Ovary (tissue), 9 donors: ENCODE data around the gene LRP11. TPM values are rescaled to one million over a fixed set of nuclear protein-coding genes. Genes with fewer than 3 reads are reported as not detected.

ENCODE experiments used
- DNase-seq, 5 donors: peaks; one replicate each; pipeline ENCODE4 v3.0.0-alpha.2; 2019 to 2020
- H3K27ac ChIP-seq, 2 donors: fragments of 200-600 bp; one replicate each; pipeline versions ENCODE4 v1.5.1 to v1.8.0; 2019 to 2022
- H3K27me3 ChIP-seq: fragments of 200-600 bp; one replicate; pipeline ENCODE4 v1.8.0; 2022
- H3K36me3 ChIP-seq: fragments of 200-600 bp; sonication (generic); one replicate; pipeline ENCODE4 v1.5.1; 2019
- H3K4me1 ChIP-seq: one replicate; pipeline ENCODE4 v1.8.1; 2013; ENCODE audit warnings: mild to moderate bottlenecking, moderate library complexity; ENCODE audit not compliant: insufficient read depth
- H3K4me3 ChIP-seq: fragments of 200-600 bp; sonication (generic); one replicate; pipeline ENCODE4 v1.5.1; 2017
- H3K9me3 ChIP-seq, 2 donors: fragments of 200-600 bp in 1 of 2; sonication (generic) in 1 of 2; one replicate each; pipeline versions ENCODE4 v1.5.1 to v1.8.1; 2013 to 2019; ENCODE audit warnings: mild to moderate bottlenecking in 1 of 2, moderate library complexity in 1 of 2
- EP300 ChIP-seq: sonication (generic); formaldehyde crosslinking; IDR thresholded peaks from one replicate; pipeline ENCODE4 v1.6.1; 2017; ENCODE audit warnings: antibody characterized with exemption
- POLR2A ChIP-seq: fragments of 450-650 bp; IDR thresholded peaks from one replicate; pipeline ENCODE4 v1.6.1; 2017; ENCODE audit warnings: antibody characterized with exemption, mild to moderate bottlenecking, moderate library complexity
- WGBS, 3 donors: extraction: QIAGEN DNeasy Blood & Tissue Kit in 1 of 3; methylation state at CpG; one replicate each; pipeline versions ENCODE4 v1.1.5 to v1.1.7; 2013 to 2017; 5-methylcytosine and 5-hydroxymethylcytosine counted together
- intact Hi-C, 4 donors: fragments of 100-400 bp; cut with DNase I; formaldehyde crosslinking; loops; one replicate each; pipeline versions ENCODE4 v1.11.0 to v1.15.1; 2022 to 2023
- polyA plus RNA-seq, 2 donors: library from polyadenylated mRNA; stranded (reverse); fragments of 200-250 nt in 1 of 2; fragments of 350-450 nt in 1 of 2; fragmentation: Illumina TruSeq in 1 of 2; extraction: RNeasy Lipid Tissue Mini Kit (QIAGEN cat#74804) in 1 of 2; gene quantifications; one replicate each; pipeline ENCODE4 v1.2.3, GENCODE V29; 2013 to 2014
- total RNA-seq, 7 donors: library from RNA; depleted of rRNA in 2 of 7; stranded (reverse); fragments of >200 nt in 2 of 7; fragmentation: NEBNext Ultra II Directional in 3 of 7; extraction: Animal tissue kit (Norgen Biotek cat#: 25700) in 3 of 7; gene quantifications; one replicate each; pipeline versions ENCODE4 v1.1.0 to v1.2.4, GENCODE V29; 2016 to 2023
- TF ChIP-seq, protein P1 (sequence below), 3 donors: fragments of 450-650 bp in 2 of 3; fragments of 200-600 bp in 1 of 3; IDR thresholded peaks; one replicate each; pipeline versions ENCODE4 v1.5.1 to v1.8.0; 2016 to 2022; ENCODE audit warnings: antibody characterized with exemption in 3 of 3, mild to moderate bottlenecking in 1 of 3
- donor health status: DM: no; HTN: no; CAD: no; lungs with moderate emphysema.
- donor health status: DM: no; HTN: no; CAD: no.
- donor health status: Bipolar disorder and iron deficiency.
- donor health status: DM: yes; HTN: yes; CAD: no.
- donor health status: DM: no; HTN: no; CAD: no.
- donor health status: DM: yes; HTN: yes; CAD: no.

LRP11 gene
- total and polyA plus RNA-seq, 9 donors, result 21.8 to 48.2 (median 37.5) TPM

- TF ChIP-seq POLR2A, result no peak
- TF ChIP-seq EP300, result no peak
- TF ChIP-seq, protein P1, sequence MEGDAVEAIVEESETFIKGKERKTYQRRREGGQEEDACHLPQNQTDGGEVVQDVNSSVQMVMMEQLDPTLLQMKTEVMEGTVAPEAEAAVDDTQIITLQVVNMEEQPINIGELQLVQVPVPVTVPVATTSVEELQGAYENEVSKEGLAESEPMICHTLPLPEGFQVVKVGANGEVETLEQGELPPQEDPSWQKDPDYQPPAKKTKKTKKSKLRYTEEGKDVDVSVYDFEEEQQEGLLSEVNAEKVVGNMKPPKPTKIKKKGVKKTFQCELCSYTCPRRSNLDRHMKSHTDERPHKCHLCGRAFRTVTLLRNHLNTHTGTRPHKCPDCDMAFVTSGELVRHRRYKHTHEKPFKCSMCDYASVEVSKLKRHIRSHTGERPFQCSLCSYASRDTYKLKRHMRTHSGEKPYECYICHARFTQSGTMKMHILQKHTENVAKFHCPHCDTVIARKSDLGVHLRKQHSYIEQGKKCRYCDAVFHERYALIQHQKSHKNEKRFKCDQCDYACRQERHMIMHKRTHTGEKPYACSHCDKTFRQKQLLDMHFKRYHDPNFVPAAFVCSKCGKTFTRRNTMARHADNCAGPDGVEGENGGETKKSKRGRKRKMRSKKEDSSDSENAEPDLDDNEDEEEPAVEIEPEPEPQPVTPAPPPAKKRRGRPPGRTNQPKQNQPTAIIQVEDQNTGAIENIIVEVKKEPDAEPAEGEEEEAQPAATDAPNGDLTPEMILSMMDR (IDR thresholded peaks at IDR 0.05), result no peak
- Histone ChIP-seq H3K4me3 (no peak overlapping the region), H3K9me3 (no peaks in the 10 kb centered on the region), H3K27ac (no peak overlapping the region), H3K4me1 (no peaks in the 10 kb centered on the region), H3K36me3 (no peaks in the 10 kb centered on the region), H3K27me3 (no peaks in the 10 kb centered on the region)
- intact Hi-C loops, result no loop called here
- DNase-seq, result no peak
- 94 to 97% (median 94%) methylated on average over 7 of the region's 7 CpGs for WGBS, 3 donors
These were observed 43.7 kb downstream of the LRP11 start for GRCh38 chr6:149820506-149820905.

- H3K27ac ChIP-seq, result no peak overlapping the region
These were observed 48.4 kb downstream of the LRP11 start for GRCh38 chr6:149815788-149816187.

DNA sequence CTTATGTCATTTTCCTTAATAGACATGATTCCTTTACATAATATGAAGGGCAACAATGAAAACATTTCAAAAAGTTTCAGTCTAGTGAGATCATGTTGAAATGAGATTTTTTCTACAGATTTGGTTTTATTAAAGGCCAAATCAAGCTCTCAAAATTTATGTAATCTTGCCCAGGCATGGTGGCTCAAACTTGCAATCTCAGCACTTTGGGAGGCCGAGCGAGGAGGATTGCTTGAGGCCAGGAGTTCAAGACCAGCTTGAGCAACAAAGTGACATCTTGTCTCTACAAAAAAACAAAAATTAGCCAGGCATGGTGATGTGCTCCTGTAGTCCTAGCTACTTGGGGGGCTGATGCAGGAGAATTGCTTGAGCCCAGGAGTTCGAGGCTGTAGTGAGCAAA lies 50.8 kb downstream of the LRP11 start:
- intact Hi-C loops, result no loop called here
- TF ChIP-seq EP300, result no peak
- TF ChIP-seq, protein P1 (IDR thresholded peaks at IDR 0.05), result no peak
- TF ChIP-seq POLR2A, result no peak
- 92 to 98% (median 96%) methylated on average over 3 of the region's 3 CpGs for WGBS, 3 donors
- no peaks in the 10 kb centered on the region for H3K9me3 ChIP-seq
- no peaks in the 10 kb centered on the region for H3K36me3 ChIP-seq
- no peaks in the 10 kb centered on the region for H3K4me1 ChIP-seq
- no peaks in the 10 kb centered on the region for H3K27me3 ChIP-seq
- H3K4me3 ChIP-seq, result no peak overlapping the region
- DNase-seq, result no peak
- no peak overlapping the region for H3K27ac ChIP-seq

More at GRCh38 chr6:149815788-149816187, 48.4 kb downstream of the LRP11 start:
- intact Hi-C loops, result no loop called here
- 94 to 99% (median 95%) methylated on average over 4 of the region's 4 CpGs for WGBS, 3 donors
- H3K27me3 ChIP-seq, result no peaks in the 10 kb centered on the region
- no peak for TF ChIP-seq EP300
- no peak for TF ChIP-seq POLR2A
- no peak for DNase-seq
- H3K36me3 ChIP-seq, result no peaks in the 10 kb centered on the region
- H3K4me3 ChIP-seq, result no peak overlapping the region
- H3K4me1 ChIP-seq, result no peaks in the 10 kb centered on the region
- no peaks in the 10 kb centered on the region for H3K9me3 ChIP-seq

- WGBS, 3 donors, result 84 to 90% (median 88%) methylated on average over 2 of the region's 2 CpGs
- DNase-seq, result no peak
- Histone ChIP-seq H3K9me3 (no peaks in the 10 kb centered on the region), H3K4me3 (no peak overlapping the region), H3K27me3 (no peaks in the 10 kb centered on the region), H3K4me1 (no peaks in the 10 kb centered on the region), H3K27ac (no peak overlapping the region), H3K36me3 (no peaks in the 10 kb centered on the region)
- TF ChIP-seq EP300 (no peak), POLR2A (no peak)
- TF ChIP-seq, protein P1 (IDR thresholded peaks at IDR 0.05), result no peak
- intact Hi-C loops, result no loop called here
These were observed 54.4 kb downstream of the LRP11 start for GRCh38 chr6:149809798-149810197.

DNA sequence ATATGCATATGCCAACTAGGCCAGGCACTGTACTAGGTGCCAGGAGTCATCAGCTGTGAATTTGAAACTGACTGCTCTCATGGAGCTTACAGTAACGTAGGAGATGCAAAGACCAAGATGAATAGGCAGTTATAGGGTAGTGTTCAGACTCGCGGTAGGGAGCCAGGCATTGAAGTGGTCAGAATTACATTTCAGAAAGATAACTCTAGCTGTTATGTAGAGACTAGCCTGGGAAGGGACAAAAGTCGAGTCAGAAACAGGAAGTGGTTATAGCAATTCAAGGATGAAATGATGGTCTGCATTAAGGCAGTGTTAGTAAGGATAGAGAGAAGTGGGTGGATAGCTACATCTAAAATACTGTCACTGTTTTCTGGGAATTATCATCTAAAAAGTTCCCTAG lies 58.0 kb downstream of the LRP11 start:
- no peaks in the 10 kb centered on the region for H3K27me3 ChIP-seq
- H3K4me3 ChIP-seq, result no peak overlapping the region
- no peaks in the 10 kb centered on the region for H3K36me3 ChIP-seq
- intact Hi-C loops, result no loop called here
- no peaks in the 10 kb centered on the region for H3K9me3 ChIP-seq
- TF ChIP-seq EP300, result no peak
- TF ChIP-seq POLR2A, result no peak
- TF ChIP-seq, protein P1 (IDR thresholded peaks at IDR 0.05), result no peak
- WGBS, 3 donors, result 82 to 88% (median 82%) methylated on average over 4 of the region's 4 CpGs
- no peak overlapping the region for H3K27ac ChIP-seq
- no peak for DNase-seq
- H3K4me1 ChIP-seq, result no peaks in the 10 kb centered on the region
